ENCODE data around the gene MAML2. TPM values are rescaled to one million over a fixed set of nuclear protein-coding genes. Genes with fewer than 3 reads are reported as not detected.

Gene MAML2
- total RNA-seq, 5 donors from 2014 or later (not counting 1 experiment from before 2014, with no cell fraction given): 30.4 to 66.7 (median 35.1) TPM

DNA sequence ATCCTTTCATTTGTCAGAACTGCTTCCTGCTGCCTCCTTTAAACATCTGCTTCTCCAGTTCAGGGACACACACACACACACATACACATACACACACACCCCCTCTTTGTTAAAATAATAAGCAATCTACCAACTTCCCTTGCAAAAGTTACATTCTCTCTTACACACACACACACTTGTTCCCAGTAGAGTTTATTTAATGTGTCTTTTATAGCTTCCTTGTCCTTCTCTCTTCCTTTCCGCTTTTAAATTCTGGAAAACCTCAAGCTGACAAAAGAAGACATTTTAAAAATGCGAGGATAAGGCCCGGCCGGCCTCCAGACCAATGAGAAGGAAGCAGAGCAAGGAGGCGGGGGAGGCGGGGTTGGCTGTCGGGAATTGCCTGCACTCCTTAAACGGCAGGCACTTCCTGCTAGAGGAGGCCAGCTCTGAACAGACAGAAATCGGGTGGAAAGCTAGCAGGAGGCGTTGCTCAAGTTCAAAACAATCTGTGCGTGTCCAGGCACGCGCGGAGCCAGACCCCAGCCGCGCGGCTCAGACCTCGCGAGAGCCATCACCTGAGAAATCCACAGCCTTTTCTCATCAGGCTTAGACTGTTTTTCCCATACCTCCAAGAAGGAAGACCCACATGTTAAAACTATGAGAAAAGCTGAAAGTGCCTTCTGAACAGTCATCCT, 99.9 kb downstream of the MAML2 start:
- H3K27ac Mint-ChIP-seq: peak overlapping the region; percentile 80 to 98
- Histone ChIP-seq H3K27me3 (replicated peaks in 1 of 2; ENCODE audit: control insufficient read depth in 2 of 2, extremely low read depth in 1 of 2, insufficient read depth in 2 of 2, low read length in 1 of 2) (no peaks in the 10 kb centered on the region), H3K27ac (ENCODE audit: low read length) (peak overlapping the region; percentile 55), H3K4me3 (ENCODE audit: control insufficient read depth in 1 of 2, extremely low read depth in 1 of 2, low read length in 1 of 2) (peak overlapping the region; percentile 45 to 50), H3K9me3 (no peaks in the 10 kb centered on the region), H3K4me1 (ENCODE audit: control insufficient read depth in 1 of 2, extremely low read depth in 1 of 2, insufficient read depth in 2 of 2, low read length in 2 of 2) (peaks cover 31 to 37% of the 10 kb centered on the region in 2 experiments), H3K36me3 (ENCODE audit: control insufficient read depth in 2 of 2, extremely low read depth in 1 of 2, insufficient read depth in 1 of 2, low read length in 1 of 2) (no peaks in the 10 kb centered on the region)
- peak; percentile 24 to 81 (median 68) for DNase-seq
- peak overlapping the region; percentile 79 to 86 (median 85) for H3K4me3 Mint-ChIP-seq
- no peaks in the 10 kb centered on the region for H3K36me3 Mint-ChIP-seq
- ATAC-seq (replicated peaks in 1 of 4): peak; percentile 70 to 92 (median 81)
- POLR2A ChIA-PET: interaction anchor here (0.6 to 1.6 kb wide), 10 partner anchors 12 to 229 kb away, joined by 3 to 8 read pairs (median 4); partner anchors contain the start of gene MAML2 (in 1 of the 2)
- WGBS (ENCODE audit: insufficient coverage): under 1% methylated on average over 18 of the region's 19 CpGs
- H3K27me3 Mint-ChIP-seq: no peaks in the 10 kb centered on the region
- peaks cover 60 to 66% (median 61%) of the 10 kb centered on the region in 3 donors for H3K4me1 Mint-ChIP-seq
- CTCF ChIA-PET: interaction anchor here (0.6 to 4.3 kb wide), 15 partner anchors 8 to 200 kb away, joined by 3 to 36 read pairs (median 4); partner anchors contain the start of gene MAML2 (in 2 of the 2)
- no peaks in the 10 kb centered on the region for H3K9me3 Mint-ChIP-seq

DNA sequence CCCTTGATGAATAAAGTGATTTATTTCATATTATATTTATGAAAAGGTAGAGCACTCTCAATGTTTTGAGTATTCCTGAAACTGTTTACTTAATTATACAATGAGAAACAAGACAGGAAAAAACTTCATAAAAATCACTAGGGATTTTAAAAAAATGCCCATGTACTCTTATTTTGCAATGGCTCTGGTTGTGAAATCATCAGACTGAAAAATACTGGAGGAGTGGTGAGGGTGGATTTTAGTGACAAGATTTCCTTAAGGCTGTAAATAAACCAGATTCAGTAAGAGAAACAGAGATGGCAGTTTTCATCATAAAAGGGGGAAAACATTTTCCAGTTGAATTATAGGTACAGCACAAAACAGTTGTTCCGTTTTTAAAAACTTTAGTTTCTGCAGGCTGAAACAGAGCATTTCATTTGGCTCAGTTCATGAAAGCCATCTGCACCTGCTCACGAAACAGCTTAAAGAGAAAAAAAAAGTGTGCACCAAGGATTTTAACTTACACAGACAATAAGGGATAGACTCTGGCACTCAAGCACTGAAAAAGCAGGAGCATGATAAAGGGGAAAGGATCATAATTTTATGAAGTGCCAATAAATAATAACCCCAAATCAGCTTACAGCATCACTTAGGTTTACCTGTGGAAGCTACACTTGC, 100.7 kb downstream of the MAML2 start:
- DNase-seq: no peak
- ChIA-PET POLR2A (interaction anchor here (0.6 to 1.5 kb wide), 6 partner anchors 13 to 101 kb away, joined by 3 to 6 read pairs (median 4); partner anchors contain the start of gene MAML2 (in 1 of the 2)), CTCF (interaction anchor here (0.6 to 4.3 kb wide), 6 partner anchors 13 to 186 kb away, joined by 3 to 36 read pairs (median 4); partner anchors contain the start of gene MAML2 (in 2 of the 2))
- no peaks in the 10 kb centered on the region for H3K27me3 Mint-ChIP-seq
- H3K27ac ChIP-seq (ENCODE audit: low read length): peak overlapping the region; percentile 55
- peak overlapping the region; percentile 34 to 79 (median 44) for H3K4me3 Mint-ChIP-seq
- no peaks in the 10 kb centered on the region for H3K36me3 Mint-ChIP-seq
- peaks cover 54 to 58% (median 55%) of the 10 kb centered on the region in 3 donors for H3K4me1 Mint-ChIP-seq
- no peaks in the 10 kb centered on the region for H3K9me3 Mint-ChIP-seq
- H3K4me3 ChIP-seq (ENCODE audit: control insufficient read depth in 1 of 2, extremely low read depth in 1 of 2, low read length in 1 of 2): no peak overlapping the region
- peaks cover 25 to 36% of the 10 kb centered on the region in 2 experiments for H3K4me1 ChIP-seq (ENCODE audit: control insufficient read depth in 1 of 2, extremely low read depth in 1 of 2, insufficient read depth in 2 of 2, low read length in 2 of 2)
- no peaks in the 10 kb centered on the region for H3K36me3 ChIP-seq (ENCODE audit: control insufficient read depth in 2 of 2, extremely low read depth in 1 of 2, insufficient read depth in 1 of 2, low read length in 1 of 2)
- H3K9me3 ChIP-seq: no peaks in the 10 kb centered on the region
- H3K27me3 ChIP-seq (replicated peaks in 1 of 2; ENCODE audit: control insufficient read depth in 2 of 2, extremely low read depth in 1 of 2, insufficient read depth in 2 of 2, low read length in 1 of 2): no peaks in the 10 kb centered on the region
- H3K27ac Mint-ChIP-seq: peak overlapping the region; percentile 47 to 98
- ATAC-seq (replicated peaks in 1 of 4): no peak
- 80% methylated on average over 1 of the region's 2 CpGs for WGBS (ENCODE audit: insufficient coverage)

DNA sequence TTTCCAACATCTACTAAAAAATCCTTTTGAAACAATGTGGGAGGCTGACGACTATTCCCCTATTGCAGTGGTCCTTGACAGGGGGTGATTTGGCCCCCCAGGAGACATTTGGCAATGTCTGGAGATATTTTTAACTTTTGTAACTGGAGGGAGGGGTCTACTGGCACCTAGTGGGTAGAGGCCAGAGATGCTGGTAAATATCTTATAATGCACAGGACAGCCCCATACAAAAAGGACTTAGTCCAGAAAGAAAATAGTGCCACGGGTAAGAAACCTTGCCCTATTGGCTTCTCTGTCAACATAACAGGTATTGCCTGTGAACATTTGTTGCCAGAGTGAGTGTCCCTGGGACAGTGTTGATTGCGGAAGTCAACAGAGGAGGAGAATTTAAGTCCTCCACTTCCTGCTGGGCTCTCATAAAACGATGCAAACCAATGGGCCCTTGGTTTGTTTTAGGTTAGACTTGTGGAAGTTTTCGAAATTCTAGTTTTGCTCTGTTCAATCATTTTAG, 101.6 kb downstream of the MAML2 start:
- H3K4me3 ChIP-seq (ENCODE audit: control insufficient read depth in 1 of 2, extremely low read depth in 1 of 2, low read length in 1 of 2): no peak overlapping the region
- Mint-ChIP-seq H3K4me3 (peak overlapping the region in 1 of 3 donors; percentile 79), H3K4me1 (peaks cover 45 to 49% (median 46%) of the 10 kb centered on the region in 3 donors), H3K36me3 (no peaks in the 10 kb centered on the region), H3K27ac (peak overlapping the region in 1 of 2 donors; percentile 75), H3K9me3 (no peaks in the 10 kb centered on the region), H3K27me3 (no peaks in the 10 kb centered on the region)
- H3K9me3 ChIP-seq: no peaks in the 10 kb centered on the region
- DNase-seq: peak in 1 of 35 experiments; percentile 29
- no peak overlapping the region for H3K27ac ChIP-seq (ENCODE audit: low read length)
- H3K4me1 ChIP-seq (ENCODE audit: control insufficient read depth in 1 of 2, extremely low read depth in 1 of 2, insufficient read depth in 2 of 2, low read length in 2 of 2): peaks cover 22 to 31% of the 10 kb centered on the region in 2 experiments
- H3K36me3 ChIP-seq (ENCODE audit: control insufficient read depth in 2 of 2, extremely low read depth in 1 of 2, insufficient read depth in 1 of 2, low read length in 1 of 2): no peaks in the 10 kb centered on the region
- POLR2A ChIA-PET: interaction anchor here (0.6 to 1.0 kb wide), 2 partner anchors 20 to 98 kb away, joined by 3 to 10 read pairs; no protein-coding TSS in a partner anchor
- 73% methylated on average over 3 of the region's 5 CpGs for WGBS (ENCODE audit: insufficient coverage)
- ATAC-seq (replicated peaks in 1 of 4): no peak
- CTCF ChIA-PET: interaction anchor here in 1 of 2 donors (4.3 kb wide), 1 partner anchor 101 kb away, joined by 36 read pairs; the partner anchor contains the start of gene MAML2
- no peaks in the 10 kb centered on the region for H3K27me3 ChIP-seq (replicated peaks in 1 of 2; ENCODE audit: control insufficient read depth in 2 of 2, extremely low read depth in 1 of 2, insufficient read depth in 2 of 2, low read length in 1 of 2)

DNA sequence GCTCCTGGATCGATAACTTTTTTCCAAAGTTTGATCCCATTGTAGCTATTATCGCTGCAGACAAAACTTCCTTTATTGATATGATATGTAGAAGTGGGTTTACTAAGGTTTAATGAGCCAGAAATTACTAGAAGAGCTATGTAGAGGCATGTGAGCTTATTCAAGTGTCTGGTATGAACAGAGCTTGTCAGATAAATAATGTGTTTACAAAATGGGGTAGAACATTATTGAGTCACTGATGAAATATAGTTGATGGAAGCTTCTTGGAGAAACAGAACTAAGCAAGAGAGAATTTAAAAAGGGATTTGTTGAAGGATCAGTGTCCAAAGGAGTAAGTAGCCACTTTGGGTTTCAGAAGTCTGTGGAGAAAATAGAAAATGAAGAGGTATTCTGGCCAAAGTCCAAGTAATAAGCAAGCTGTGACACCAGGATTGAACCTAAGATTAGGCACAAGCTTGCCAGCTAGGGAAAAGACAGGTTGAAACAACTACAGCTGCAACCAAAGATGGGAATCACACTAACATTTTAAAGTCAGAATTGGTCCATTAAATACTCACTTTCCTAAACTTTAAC, 104.3 kb downstream of the MAML2 start:
- H3K27me3 Mint-ChIP-seq: no peaks in the 10 kb centered on the region
- no peak overlapping the region for H3K27ac Mint-ChIP-seq
- no peaks in the 10 kb centered on the region for H3K9me3 Mint-ChIP-seq
- peaks cover 20 to 23% of the 10 kb centered on the region in 2 experiments for H3K4me1 ChIP-seq (ENCODE audit: control insufficient read depth in 1 of 2, extremely low read depth in 1 of 2, insufficient read depth in 2 of 2, low read length in 2 of 2)
- peaks cover 9% of the 10 kb centered on the region for H3K36me3 Mint-ChIP-seq
- peaks cover 32 to 51% (median 38%) of the 10 kb centered on the region in 3 donors for H3K4me1 Mint-ChIP-seq
- no peaks in the 10 kb centered on the region for H3K9me3 ChIP-seq
- H3K27ac ChIP-seq (ENCODE audit: low read length): no peak overlapping the region
- no peak overlapping the region for H3K4me3 Mint-ChIP-seq
- DNase-seq (no peak), ATAC-seq (replicated peaks in 1 of 4) (no peak)
- WGBS (ENCODE audit: insufficient coverage): 100% methylated on average over 1 of the region's 2 CpGs
- CTCF ChIA-PET: interaction anchor here (0.6 to 2.6 kb wide), 4 partner anchors 12 to 104 kb away, joined by 3 to 23 read pairs (median 6); partner anchors contain the start of gene MAML2 (in 1 of the 2)
- POLR2A ChIA-PET: interaction anchor here (0.5 to 1.9 kb wide), 5 partner anchors 12 to 135 kb away, joined by 3 to 6 read pairs (median 4); no protein-coding TSS in a partner anchor
- H3K27me3 ChIP-seq (replicated peaks in 1 of 2; ENCODE audit: control insufficient read depth in 2 of 2, extremely low read depth in 1 of 2, insufficient read depth in 2 of 2, low read length in 1 of 2): no peaks in the 10 kb centered on the region
- H3K4me3 ChIP-seq (ENCODE audit: control insufficient read depth in 1 of 2, extremely low read depth in 1 of 2, low read length in 1 of 2): no peak overlapping the region
- H3K36me3 ChIP-seq (ENCODE audit: control insufficient read depth in 2 of 2, extremely low read depth in 1 of 2, insufficient read depth in 1 of 2, low read length in 1 of 2): no peaks in the 10 kb centered on the region

GRCh38 chr11:96237766-96238266, 105.2 kb downstream of the MAML2 start:
- Histone ChIP-seq H3K9me3 (no peaks in the 10 kb centered on the region), H3K27me3 (replicated peaks in 1 of 2; ENCODE audit: control insufficient read depth in 2 of 2, extremely low read depth in 1 of 2, insufficient read depth in 2 of 2, low read length in 1 of 2) (no peaks in the 10 kb centered on the region), H3K4me1 (ENCODE audit: control insufficient read depth in 1 of 2, extremely low read depth in 1 of 2, insufficient read depth in 2 of 2, low read length in 2 of 2) (peaks cover 12 to 22% of the 10 kb centered on the region in 2 experiments), H3K36me3 (ENCODE audit: control insufficient read depth in 2 of 2, extremely low read depth in 1 of 2, insufficient read depth in 1 of 2, low read length in 1 of 2) (no peaks in the 10 kb centered on the region), H3K27ac (ENCODE audit: low read length) (no peak overlapping the region), H3K4me3 (ENCODE audit: control insufficient read depth in 1 of 2, extremely low read depth in 1 of 2, low read length in 1 of 2) (no peak overlapping the region)
- ATAC-seq (replicated peaks in 1 of 4) (no peak), DNase-seq (no peak)
- H3K27ac Mint-ChIP-seq: no peak overlapping the region
- no CpG with 5 or more reads among the region's 1 CpG for WGBS (ENCODE audit: insufficient coverage)
- H3K27me3 Mint-ChIP-seq: no peaks in the 10 kb centered on the region
- H3K36me3 Mint-ChIP-seq: peaks cover 11% of the 10 kb centered on the region
- no peak overlapping the region for H3K4me3 Mint-ChIP-seq
- peaks cover 31 to 47% (median 31%) of the 10 kb centered on the region in 3 donors for H3K4me1 Mint-ChIP-seq
- ChIA-PET CTCF (interaction anchor here (0.6 to 2.6 kb wide), 5 partner anchors 13 to 182 kb away, joined by 3 to 23 read pairs (median 6); partner anchors contain the start of gene MAML2 (in 1 of the 2)), POLR2A (interaction anchor here (0.5 to 1.9 kb wide), 8 partner anchors 11 to 134 kb away, joined by 3 to 11 read pairs (median 4); no protein-coding TSS in a partner anchor)
- H3K9me3 Mint-ChIP-seq: no peaks in the 10 kb centered on the region
